ENCODE measurements around the gene TSPYL1.
A peak's percentile ranks its signal among the peaks of the same experiment; 100 is the strongest.
"Not testable (repeated sequence)": the region's sequence is repeated elsewhere in the genome, so short reads cannot be mapped to it uniquely, and the experiment has no call there.

TSPYL1 gene

GRCh38 chr6:116298273-116298672, 18.5 kb upstream of the TSPYL1 start:
- no peak for DNase-seq (ENCODE audit: low read depth)

DNA sequence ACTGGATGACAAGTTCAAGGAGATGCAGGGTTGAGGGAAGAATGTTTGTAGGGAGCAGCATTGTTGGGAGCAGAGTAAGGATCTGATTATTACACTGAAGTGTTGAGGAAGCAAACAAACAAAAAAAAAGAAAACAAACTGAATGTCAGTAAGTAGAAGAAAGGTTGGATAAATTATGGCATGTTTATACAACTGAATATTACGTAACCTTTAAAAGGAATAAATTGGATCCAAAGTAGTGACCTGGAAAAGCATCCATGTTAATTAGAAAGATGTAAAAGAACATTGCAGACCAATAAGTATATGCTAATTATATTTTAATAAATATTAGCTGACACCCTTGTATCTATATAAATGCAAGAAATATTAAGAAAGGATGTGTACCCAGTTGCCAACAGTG, 12.8 kb upstream of the TSPYL1 start:
- no peak for DNase-seq (ENCODE audit: low read depth)

DNA sequence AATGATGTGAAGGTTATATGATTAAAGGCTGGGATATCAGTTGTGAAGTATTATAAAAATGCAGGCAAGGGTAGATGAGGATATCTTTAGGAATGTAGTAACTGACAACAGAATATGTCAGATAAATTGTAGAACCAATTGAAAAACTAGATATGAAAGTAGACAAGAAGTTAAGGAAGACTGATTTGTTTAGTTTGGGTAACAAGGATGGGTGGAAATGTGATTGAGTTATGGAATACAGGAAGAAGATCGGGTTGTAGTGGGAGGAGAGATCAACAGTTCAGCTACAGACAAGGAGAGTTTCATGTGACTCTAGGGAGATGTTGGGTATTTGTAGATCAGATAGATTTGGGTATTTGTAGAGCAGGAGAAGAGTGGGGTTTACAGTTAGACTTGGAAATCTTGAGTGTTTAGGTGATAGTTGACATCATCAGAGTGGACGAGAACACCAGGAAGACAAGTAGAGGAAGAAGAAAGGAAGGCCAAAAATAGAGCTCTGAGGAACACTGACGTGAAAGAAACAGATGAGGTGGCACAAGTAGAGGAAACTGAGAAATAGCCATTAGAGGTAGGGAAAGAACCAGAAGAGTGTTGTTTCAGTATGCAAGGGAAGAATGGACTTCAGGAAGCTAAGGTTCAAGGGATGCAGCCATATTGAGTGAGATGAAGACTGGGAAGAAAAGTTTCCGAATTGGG, 12.1 kb upstream of the TSPYL1 start:
- DNase-seq (ENCODE audit: low read depth) = no peak

GRCh38 chr6:116290799-116291198, 11.1 kb upstream of the TSPYL1 start:
- DNase-seq (ENCODE audit: low read depth) = no peak

- no peak for DNase-seq (ENCODE audit: low read depth)
These were observed 10.1 kb upstream of the TSPYL1 start for GRCh38 chr6:116289876-116290275.

- DNase-seq (ENCODE audit: low read depth) = no peak
These were observed 8.1 kb upstream of the TSPYL1 start for GRCh38 chr6:116287689-116288282.

- DNase-seq (ENCODE audit: low read depth) = no peak
These were observed 7.1 kb upstream of the TSPYL1 start for GRCh38 chr6:116286773-116287358.

GRCh38 chr6:116284984-116285383, 5.3 kb upstream of the TSPYL1 start:
- DNase-seq (ENCODE audit: low read depth) = not testable (repeated sequence)

- no peak for DNase-seq (ENCODE audit: low read depth)
These were observed 3.5 kb upstream of the TSPYL1 start for GRCh38 chr6:116283191-116283590.

DNA sequence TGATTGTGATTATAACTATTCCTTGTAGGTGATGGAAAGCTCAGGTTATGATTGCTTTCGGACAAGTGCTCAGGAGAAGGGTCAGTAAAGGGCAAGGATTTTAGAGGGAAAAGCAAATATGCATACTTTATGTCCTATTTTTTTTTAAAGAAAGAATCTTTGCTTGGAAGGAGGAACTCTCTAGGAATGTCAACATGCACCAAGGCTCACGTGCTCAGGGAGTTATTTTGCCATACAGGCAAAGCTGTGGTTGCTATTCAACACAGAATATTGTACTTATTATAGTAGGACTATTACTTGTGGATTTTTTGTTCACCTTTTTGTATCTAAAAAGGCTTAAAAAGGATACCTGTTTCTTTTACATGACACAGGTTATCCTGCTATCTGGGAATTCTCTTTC, 3.0 kb upstream of the TSPYL1 start:
- DNase-seq (ENCODE audit: low read depth) = no peak

DNA sequence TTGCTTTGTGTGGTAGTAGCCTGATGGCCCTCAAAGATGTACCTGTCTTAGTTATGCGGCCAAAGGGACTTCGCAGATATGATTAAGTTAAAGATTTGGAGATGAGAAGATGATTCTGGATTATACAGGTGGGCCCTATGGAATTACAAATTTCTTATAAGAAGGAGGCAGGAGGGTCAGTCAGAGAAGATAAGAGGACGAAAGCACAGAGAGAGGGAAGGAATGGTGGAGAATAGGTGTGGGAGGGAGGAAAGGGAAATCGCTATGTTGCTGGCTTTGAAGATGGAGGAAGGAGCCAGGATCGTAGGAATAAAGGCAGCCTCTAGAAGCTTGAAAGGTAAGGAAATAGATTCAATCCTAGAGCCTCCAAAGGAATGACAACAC, 1.2 kb upstream of the TSPYL1 start:
- DNase-seq (ENCODE audit: low read depth) = no peak

- DNase-seq (ENCODE audit: low read depth) = no peak
These were observed 617 bp upstream of the TSPYL1 start for GRCh38 chr6:116280161-116280932.

GRCh38 chr6:116278854-116279231, 887 bp downstream of the TSPYL1 start:
- no peak for DNase-seq (ENCODE audit: low read depth)

DNA sequence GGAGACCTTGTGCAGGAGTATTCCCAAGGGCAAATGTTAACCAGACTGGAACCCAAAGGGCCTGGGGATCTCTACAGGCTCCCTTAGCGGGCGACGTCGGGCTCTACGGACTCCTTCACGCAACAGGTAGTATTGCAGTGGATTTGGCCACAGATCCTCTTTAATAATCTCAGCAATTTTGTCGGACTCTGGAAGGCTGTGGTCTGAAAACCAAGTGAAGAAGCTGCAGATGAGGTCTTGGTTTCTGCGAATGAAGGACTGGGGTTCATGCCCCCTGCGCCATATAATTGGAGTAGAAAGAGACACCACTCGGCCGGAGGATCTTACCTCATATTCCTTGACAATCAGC, 1.3 kb downstream of the TSPYL1 start:
- no peak for DNase-seq (ENCODE audit: low read depth)

DNA sequence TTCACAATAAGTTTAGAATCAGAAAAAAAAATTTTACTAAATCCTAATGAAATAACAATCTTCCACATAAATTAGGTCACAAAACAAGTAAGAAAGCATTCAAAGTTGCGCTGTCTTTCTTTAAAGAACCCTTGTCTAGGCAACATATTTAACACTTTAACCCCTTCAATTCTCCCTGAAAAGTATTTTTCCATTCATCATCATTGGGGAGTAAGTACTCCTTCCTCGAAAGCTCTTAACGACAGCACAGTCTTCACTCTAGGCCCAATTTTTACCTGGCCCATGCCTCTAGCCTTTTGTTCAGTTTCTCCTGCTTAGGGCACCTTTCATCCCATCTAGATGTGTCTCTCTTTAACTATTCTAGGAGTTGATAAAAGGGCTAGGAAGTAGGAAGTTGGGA, 2.6 kb downstream of the TSPYL1 start:
- DNase-seq (ENCODE audit: low read depth) = no peak

DNA sequence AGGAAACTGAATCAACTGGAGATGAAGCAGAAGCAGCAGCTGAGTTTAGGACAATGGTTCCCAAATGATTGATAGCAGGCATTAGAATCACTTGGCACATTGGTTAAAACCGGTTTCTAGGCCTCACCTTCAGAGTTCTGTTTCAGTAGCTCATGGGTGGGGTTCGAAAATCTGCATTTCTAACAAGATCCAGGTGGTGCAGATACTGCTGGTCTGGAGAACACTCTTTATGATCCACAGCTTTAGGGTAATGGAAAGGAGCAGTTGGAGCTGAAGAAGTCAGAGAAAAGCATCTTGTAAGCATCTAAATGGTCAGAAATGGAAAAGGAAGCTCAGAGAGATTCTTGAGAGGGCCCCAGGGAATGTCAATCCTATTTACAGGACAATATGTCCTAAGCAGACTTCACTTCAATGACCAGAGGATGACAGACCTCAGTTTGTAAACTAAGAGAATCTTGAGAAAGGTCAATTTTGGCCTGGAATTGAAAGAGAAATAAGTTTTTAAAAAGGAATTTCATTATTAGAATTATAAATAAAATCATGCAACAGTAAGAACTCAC, 8.5 kb downstream of the TSPYL1 start:
- no peak for DNase-seq (ENCODE audit: low read depth)

- no peak for DNase-seq (ENCODE audit: low read depth)
These were observed 11.0 kb downstream of the TSPYL1 start for GRCh38 chr6:116268589-116269293.

DNA sequence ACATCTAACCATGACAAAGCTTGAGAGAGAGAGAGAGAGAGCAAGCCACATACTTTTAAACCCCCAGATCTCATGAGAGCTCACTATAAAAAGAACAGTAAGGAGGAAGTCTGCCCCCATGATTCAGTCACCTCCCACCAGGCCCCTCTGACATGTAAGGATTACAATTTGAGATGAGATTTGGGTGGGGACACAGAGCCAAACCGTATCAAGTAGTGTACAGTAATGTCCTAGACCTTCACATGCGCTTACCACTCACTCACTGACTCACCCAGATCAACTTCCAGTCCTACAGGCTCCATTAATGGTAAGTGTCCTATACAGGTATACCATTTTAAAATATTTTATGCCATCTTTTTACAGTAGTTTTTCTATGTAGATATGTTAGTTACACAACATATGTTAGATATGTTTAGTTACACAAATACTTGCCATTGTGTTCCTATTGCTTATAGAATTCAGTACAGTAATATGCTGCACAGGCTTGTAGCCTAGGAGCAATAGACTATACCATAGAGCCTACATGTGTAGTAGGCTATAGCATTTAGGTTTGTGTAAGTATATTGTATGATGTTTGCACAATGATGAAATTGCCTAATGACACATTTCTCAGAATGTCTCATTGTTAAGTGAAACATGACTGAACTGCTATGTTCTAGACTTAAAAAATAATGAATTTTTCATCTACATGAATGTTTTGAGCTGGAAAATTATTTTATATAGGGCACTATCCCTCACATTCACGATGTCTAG, 11.7 kb downstream of the TSPYL1 start:
- no peak for DNase-seq (ENCODE audit: low read depth)

GRCh38 chr6:116266803-116267202, 12.9 kb downstream of the TSPYL1 start:
- no peak for DNase-seq (ENCODE audit: low read depth)

GRCh38 chr6:116265041-116265829, 14.5 kb downstream of the TSPYL1 start:
- DNase-seq (ENCODE audit: low read depth) = peak; percentile 15

DNA sequence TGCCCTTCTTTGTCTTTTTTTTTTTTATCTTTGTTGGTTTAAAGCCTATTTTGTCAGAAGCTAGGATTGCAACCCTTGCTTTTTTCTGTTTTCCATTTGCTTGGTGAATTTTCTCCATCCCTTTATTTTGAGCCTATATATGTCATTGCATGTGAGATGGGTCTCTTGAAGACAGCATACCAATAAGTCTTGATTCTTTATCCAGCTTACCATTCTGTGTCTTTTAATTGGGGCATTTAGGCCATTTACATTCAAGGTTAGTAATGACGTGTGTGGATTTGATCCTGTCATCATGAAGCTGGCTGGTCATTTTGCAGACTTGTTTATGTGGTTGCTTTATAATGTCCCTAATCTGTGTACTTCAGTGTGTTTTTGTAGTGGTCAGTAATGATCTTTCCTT, 16.4 kb downstream of the TSPYL1 start:
- DNase-seq (ENCODE audit: low read depth) = no peak
